ENCODE results near the gene KLF1.

DNA sequence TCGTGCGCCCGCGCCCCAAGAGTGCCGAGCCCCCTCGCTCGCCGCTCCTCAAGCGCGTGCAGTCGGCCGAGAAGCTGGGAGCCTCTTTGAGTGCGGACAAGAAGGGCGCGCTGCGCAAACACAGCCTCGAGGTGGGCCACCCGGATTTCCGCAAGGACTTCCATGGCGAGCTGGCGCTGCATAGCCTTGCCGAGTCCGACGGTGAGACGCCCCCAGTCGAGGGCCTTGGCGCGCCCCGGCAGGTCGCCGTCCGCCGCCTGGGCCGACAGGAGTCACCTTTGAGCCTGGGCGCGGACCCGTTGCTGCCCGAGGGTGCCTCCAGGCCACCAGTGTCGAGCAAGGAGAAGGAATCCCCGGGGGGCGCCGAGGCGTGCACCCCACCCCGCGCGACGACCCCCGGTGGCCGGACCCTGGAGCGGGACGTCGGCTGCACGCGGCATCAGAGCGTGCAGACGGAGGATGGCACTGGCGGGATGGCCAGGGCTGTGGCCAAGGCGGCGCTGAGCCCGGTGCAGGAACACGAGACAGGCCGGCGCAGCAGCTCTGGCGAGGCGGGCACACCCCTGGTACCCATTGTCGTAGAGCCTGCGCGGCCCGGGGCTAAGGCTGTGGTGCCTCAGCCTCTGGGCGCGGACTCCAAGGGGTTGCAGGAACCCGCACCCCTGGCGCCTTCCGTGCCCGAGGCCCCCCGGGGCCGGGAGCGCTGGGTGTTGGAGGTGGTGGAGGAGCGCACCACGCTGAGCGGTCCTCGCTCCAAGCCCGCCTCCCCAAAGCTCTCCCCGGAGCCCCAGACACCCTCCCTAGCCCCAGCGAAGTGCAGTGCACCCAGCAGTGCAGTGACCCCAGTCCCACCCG is 12.9 kb downstream of the KLF1 start:
- TF ChIP-seq, protein P1, sequence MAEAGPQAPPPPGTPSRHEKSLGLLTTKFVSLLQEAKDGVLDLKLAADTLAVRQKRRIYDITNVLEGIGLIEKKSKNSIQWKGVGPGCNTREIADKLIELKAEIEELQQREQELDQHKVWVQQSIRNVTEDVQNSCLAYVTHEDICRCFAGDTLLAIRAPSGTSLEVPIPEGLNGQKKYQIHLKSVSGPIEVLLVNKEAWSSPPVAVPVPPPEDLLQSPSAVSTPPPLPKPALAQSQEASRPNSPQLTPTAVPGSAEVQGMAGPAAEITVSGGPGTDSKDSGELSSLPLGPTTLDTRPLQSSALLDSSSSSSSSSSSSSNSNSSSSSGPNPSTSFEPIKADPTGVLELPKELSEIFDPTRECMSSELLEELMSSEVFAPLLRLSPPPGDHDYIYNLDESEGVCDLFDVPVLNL (IDR thresholded peaks at IDR 0.05; ENCODE audit: low read depth, low read length), result no peak
- TF ChIP-seq, protein P2, sequence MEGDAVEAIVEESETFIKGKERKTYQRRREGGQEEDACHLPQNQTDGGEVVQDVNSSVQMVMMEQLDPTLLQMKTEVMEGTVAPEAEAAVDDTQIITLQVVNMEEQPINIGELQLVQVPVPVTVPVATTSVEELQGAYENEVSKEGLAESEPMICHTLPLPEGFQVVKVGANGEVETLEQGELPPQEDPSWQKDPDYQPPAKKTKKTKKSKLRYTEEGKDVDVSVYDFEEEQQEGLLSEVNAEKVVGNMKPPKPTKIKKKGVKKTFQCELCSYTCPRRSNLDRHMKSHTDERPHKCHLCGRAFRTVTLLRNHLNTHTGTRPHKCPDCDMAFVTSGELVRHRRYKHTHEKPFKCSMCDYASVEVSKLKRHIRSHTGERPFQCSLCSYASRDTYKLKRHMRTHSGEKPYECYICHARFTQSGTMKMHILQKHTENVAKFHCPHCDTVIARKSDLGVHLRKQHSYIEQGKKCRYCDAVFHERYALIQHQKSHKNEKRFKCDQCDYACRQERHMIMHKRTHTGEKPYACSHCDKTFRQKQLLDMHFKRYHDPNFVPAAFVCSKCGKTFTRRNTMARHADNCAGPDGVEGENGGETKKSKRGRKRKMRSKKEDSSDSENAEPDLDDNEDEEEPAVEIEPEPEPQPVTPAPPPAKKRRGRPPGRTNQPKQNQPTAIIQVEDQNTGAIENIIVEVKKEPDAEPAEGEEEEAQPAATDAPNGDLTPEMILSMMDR (IDR thresholded peaks at IDR 0.05 in 2 of 3, conservative IDR thresholded peaks at IDR 0.05 in 1 of 3; ENCODE audit: control insufficient read depth in 2 of 3, extremely low read depth in 1 of 3, insufficient read depth in 1 of 3, low read depth in 3 of 3, low read length in 3 of 3), result no peak
- no peak for TF ChIP-seq ZSCAN29 (IDR thresholded peaks at IDR 0.05)
